HG02642 (cell line): ENCODE data around the gene NFIA.

Experiments
- ATAC-seq: cut with Tn5 transposase; IDR thresholded peaks from one replicate; pipeline ENCODE4 v1.9.1; 2021; ENCODE audit warnings: mild to moderate bottlenecking; ENCODE audit not compliant: unreplicated experiment, poor library complexity

NFIA gene

GRCh38 chr1:61343734-61344420, 261.5 kb downstream of the NFIA start:
- no peak for ATAC-seq

GRCh38 chr1:61344696-61345095, 262.3 kb downstream of the NFIA start:
- ATAC-seq = no peak

- ATAC-seq = no peak
Measured at GRCh38 chr1:61348025-61348665, 265.8 kb downstream of the NFIA start.

GRCh38 chr1:61352845-61353435, 270.6 kb downstream of the NFIA start:
- no peak for ATAC-seq

- ATAC-seq = no peak
Measured at GRCh38 chr1:61353797-61354406, 271.5 kb downstream of the NFIA start.

GRCh38 chr1:61356016-61356415, 273.7 kb downstream of the NFIA start:
- ATAC-seq = no peak

- no peak for ATAC-seq
Measured at GRCh38 chr1:61356995-61357394, 274.6 kb downstream of the NFIA start.

- ATAC-seq = no peak
Measured at GRCh38 chr1:61357539-61357938, 275.2 kb downstream of the NFIA start.

- ATAC-seq = no peak
Measured at GRCh38 chr1:61358770-61359455, 276.6 kb downstream of the NFIA start.

GRCh38 chr1:61361931-61362330, 279.6 kb downstream of the NFIA start:
- ATAC-seq = no peak

- ATAC-seq = no peak
Measured at GRCh38 chr1:61362351-61362750, 280.0 kb downstream of the NFIA start.

- no peak for ATAC-seq
Measured at GRCh38 chr1:61368366-61368765, 286.0 kb downstream of the NFIA start.

GRCh38 chr1:61368876-61369275, 286.5 kb downstream of the NFIA start:
- no peak for ATAC-seq

GRCh38 chr1:61370177-61370912, 288.0 kb downstream of the NFIA start:
- ATAC-seq = no peak

- no peak for ATAC-seq
Measured at GRCh38 chr1:61370913-61371279, 288.5 kb downstream of the NFIA start.

- no peak for ATAC-seq
Measured at GRCh38 chr1:61372944-61373343, 290.6 kb downstream of the NFIA start.

- no peak for ATAC-seq
Measured at GRCh38 chr1:61374156-61374555, 291.8 kb downstream of the NFIA start.

GRCh38 chr1:61375082-61375880, 292.9 kb downstream of the NFIA start:
- ATAC-seq = no peak

GRCh38 chr1:61376151-61376550, 293.8 kb downstream of the NFIA start:
- ATAC-seq = no peak
